Glomerular visceral epithelial cell (primary cell): ENCODE results near the gene ECEL1.
A peak's percentile ranks its signal among the peaks of the same experiment; 100 is the strongest.
"Not testable (repeated sequence)": the region's sequence is repeated elsewhere in the genome, so short reads cannot be mapped to it uniquely, and the experiment has no call there.

Experiments used
- DNase-seq: peaks from one replicate; pipeline ENCODE4 v3.0.0-alpha.2; 2016; ENCODE audit errors: extremely low spot score

The ECEL1 gene

GRCh38 chr2:232458661-232459418 lies 28.8 kb downstream of the ECEL1 start:
- DNase-seq = no peak

GRCh38 chr2:232458051-232458660 lies 29.5 kb downstream of the ECEL1 start:
- DNase-seq = no peak

GRCh38 chr2:232457121-232458011 lies 30.3 kb downstream of the ECEL1 start:
- DNase-seq = no peak

GRCh38 chr2:232456296-232457120 lies 31.1 kb downstream of the ECEL1 start:
- no peak for DNase-seq

- DNase-seq = no peak
These were observed 32.0 kb downstream of the ECEL1 start, which contains the start of gene ALPI for GRCh38 chr2:232455426-232456255. Gene ALPI, plus strand, starts transcription at chr2:232456153. Its CDS starts 47 bp downstream, at chr2:232456200.

- DNase-seq = no peak
These were observed 33.0 kb downstream of the ECEL1 start for GRCh38 chr2:232454630-232455029.

GRCh38 chr2:232451645-232452044 lies 36.0 kb downstream of the ECEL1 start:
- not testable (repeated sequence) for DNase-seq

- DNase-seq = no peak
These were observed 37.7 kb downstream of the ECEL1 start for GRCh38 chr2:232449964-232450363.

GRCh38 chr2:232448304-232448690 lies 39.3 kb downstream of the ECEL1 start:
- no peak for DNase-seq

- no peak for DNase-seq
These were observed 39.9 kb downstream of the ECEL1 start for GRCh38 chr2:232447638-232448303.

- DNase-seq = no peak
These were observed 40.5 kb downstream of the ECEL1 start for GRCh38 chr2:232447091-232447620.

GRCh38 chr2:232446266-232446777 lies 41.3 kb downstream of the ECEL1 start:
- not testable (repeated sequence) for DNase-seq

- not testable (repeated sequence) for DNase-seq
These were observed 42.3 kb downstream of the ECEL1 start for GRCh38 chr2:232445149-232445885.

- peak; percentile 60 for DNase-seq
These were observed 43.1 kb downstream of the ECEL1 start for GRCh38 chr2:232444409-232445148.

GRCh38 chr2:232443669-232444408 lies 43.8 kb downstream of the ECEL1 start:
- not testable (repeated sequence) for DNase-seq

- not testable (repeated sequence) for DNase-seq
These were observed 44.6 kb downstream of the ECEL1 start for GRCh38 chr2:232443047-232443446.

- DNase-seq = not testable (repeated sequence)
These were observed 45.2 kb downstream of the ECEL1 start for GRCh38 chr2:232442431-232442830.
